HepG2 (cell line): ENCODE data around the gene TMX2. TPM values are rescaled to one million over a fixed set of nuclear protein-coding genes. Genes with fewer than 3 reads are reported as not detected.

Experiments used
- ATF3 ChIP-seq: sonication (generic); formaldehyde crosslinking; IDR thresholded peaks from 2 replicates; pipeline ENCODE4 v1.4.0; 2020; ENCODE audit warnings: missing genetic modification reagents
- CAMTA2 ChIP-seq: sonication (generic); formaldehyde crosslinking; IDR thresholded peaks from 2 replicates; pipeline ENCODE4 v1.4.0; 2020; ENCODE audit warnings: mild to moderate bottlenecking, missing genetic modification reagents, borderline replicate concordance
- CEBPG ChIP-seq: IDR thresholded peaks from 2 replicates; pipeline ENCODE4 v1.6.1; 2016
- CENPX ChIP-seq: sonication (generic); formaldehyde crosslinking; IDR thresholded peaks from 2 replicates; pipeline ENCODE4 v1.9.0; 2021; ENCODE audit warnings: mild to moderate bottlenecking, missing genetic modification reagents, moderate library complexity
- DMAP1 ChIP-seq: IDR thresholded peaks from 2 replicates; pipeline ENCODE4 v1.6.1; 2016
- EEA1 ChIP-seq: sonication (generic); formaldehyde crosslinking; IDR thresholded peaks from 2 replicates; pipeline ENCODE4 v1.5.1; 2020; ENCODE audit warnings: mild to moderate bottlenecking, missing genetic modification reagents, borderline replicate concordance
- KDM2A ChIP-seq: sonication (generic); formaldehyde crosslinking; IDR thresholded peaks from 2 replicates; pipeline ENCODE4 v1.4.0; 2020; ENCODE audit warnings: low read depth, missing genetic modification reagents, borderline replicate concordance
- KDM3A ChIP-seq: IDR thresholded peaks from 2 replicates; pipeline ENCODE4 v1.6.1; 2018; ENCODE audit warnings: low read depth, missing compliant biosample characterization
- ZBTB38 ChIP-seq: sonication (generic); formaldehyde crosslinking; IDR thresholded peaks from 2 replicates; pipeline ENCODE4 v1.5.1; 2020; ENCODE audit warnings: mild to moderate bottlenecking, missing genetic modification reagents
- ZNF263 ChIP-seq: sonication (generic); formaldehyde crosslinking; IDR thresholded peaks from 2 replicates; pipeline ENCODE4 v1.4.0; 2020; ENCODE audit warnings: missing genetic modification reagents
- ZNF337 ChIP-seq: sonication (generic); formaldehyde crosslinking; IDR thresholded peaks from 2 replicates; pipeline ENCODE4 v1.5.1; 2020; ENCODE audit warnings: missing genetic modification reagents, low read depth, mild to moderate bottlenecking, borderline replicate concordance
- ZNF558 ChIP-seq: sonication (generic); formaldehyde crosslinking; IDR thresholded peaks from 2 replicates; pipeline ENCODE4 v1.9.0; 2022; ENCODE audit warnings: mild to moderate bottlenecking, missing genetic modification reagents, borderline replicate concordance
- ZNF576 ChIP-seq: sonication (generic); formaldehyde crosslinking; IDR thresholded peaks from 2 replicates; pipeline ENCODE4 v1.4.0; 2020; ENCODE audit warnings: mild to moderate bottlenecking, missing genetic modification reagents
- ZNF737 ChIP-seq: sonication (generic); formaldehyde crosslinking; IDR thresholded peaks from 2 replicates; pipeline ENCODE4 v1.5.0; 2020; ENCODE audit warnings: missing genetic modification reagents, mild to moderate bottlenecking, borderline replicate concordance
- ZNF788 ChIP-seq: sonication (generic); formaldehyde crosslinking; IDR thresholded peaks from 2 replicates; pipeline ENCODE4 v1.5.0; 2020; ENCODE audit warnings: mild to moderate bottlenecking, missing genetic modification reagents, borderline replicate concordance
- ZSCAN9 ChIP-seq: IDR thresholded peaks from 2 replicates; pipeline ENCODE4 v1.6.1; 2016; ENCODE audit warnings: borderline replicate concordance
- polyA plus RNA-seq, 8 experiments: library from polyadenylated mRNA; depleted of rRNA in 3 of 8; stranded (reverse) in 7 of 8; unstranded in 1 of 8; fragments of >200 nt; fragmentation: Illumina TruSeq in 4 of 8; extraction: Trizol in 4 of 8; gene quantifications; 2 replicates each; pipeline versions ENCODE4 v1.2.1 to v1.2.3, GENCODE V29; 2011 to 2016; ENCODE audit warnings: low read depth in 4 of 8, missing spikeins in 1 of 8, mixed read lengths in 1 of 8; ENCODE audit not compliant: insufficient read depth in 1 of 8
- total RNA-seq, 5 experiments: library from RNA; depleted of rRNA; stranded (reverse); fragments of >200 nt; fragmentation: Illumina TruSeq; extraction: Trizol; gene quantifications; 2 replicates each; pipeline ENCODE4 v1.2.3, GENCODE V29; 2016; ENCODE audit warnings: low read depth in 1 of 5
- TF ChIP-seq, protein P1 (sequence below): sonication (generic); formaldehyde crosslinking; IDR thresholded peaks from 2 replicates; pipeline ENCODE4 v1.4.0; 2020; ENCODE audit warnings: missing genetic modification reagents, low read depth, mild to moderate bottlenecking, borderline replicate concordance
- TF ChIP-seq, protein P2 (sequence below): sonication (generic); formaldehyde crosslinking; IDR thresholded peaks from 2 replicates; pipeline ENCODE4 v1.8.1; 2022; ENCODE audit warnings: low read depth, mild to moderate bottlenecking, missing genetic modification reagents
- TF ChIP-seq, protein P3 (sequence below): sonication (generic); formaldehyde crosslinking; IDR thresholded peaks from 2 replicates; pipeline ENCODE4 v1.4.0; 2020; ENCODE audit warnings: mild to moderate bottlenecking, missing genetic modification reagents, borderline replicate concordance
- TF ChIP-seq, protein P4 (sequence below): sonication (generic); formaldehyde crosslinking; IDR thresholded peaks from 2 replicates; pipeline ENCODE4 v1.8.1; 2023; ENCODE audit warnings: mild to moderate bottlenecking, moderate library complexity, missing genetic modification reagents

The TMX2 gene
- total and polyA plus RNA-seq, 2 of the 13 experiments (the other 11 are each of a cell fraction or from before 2014, with no cell fraction given), result 84.5 to 129 TPM

DNA sequence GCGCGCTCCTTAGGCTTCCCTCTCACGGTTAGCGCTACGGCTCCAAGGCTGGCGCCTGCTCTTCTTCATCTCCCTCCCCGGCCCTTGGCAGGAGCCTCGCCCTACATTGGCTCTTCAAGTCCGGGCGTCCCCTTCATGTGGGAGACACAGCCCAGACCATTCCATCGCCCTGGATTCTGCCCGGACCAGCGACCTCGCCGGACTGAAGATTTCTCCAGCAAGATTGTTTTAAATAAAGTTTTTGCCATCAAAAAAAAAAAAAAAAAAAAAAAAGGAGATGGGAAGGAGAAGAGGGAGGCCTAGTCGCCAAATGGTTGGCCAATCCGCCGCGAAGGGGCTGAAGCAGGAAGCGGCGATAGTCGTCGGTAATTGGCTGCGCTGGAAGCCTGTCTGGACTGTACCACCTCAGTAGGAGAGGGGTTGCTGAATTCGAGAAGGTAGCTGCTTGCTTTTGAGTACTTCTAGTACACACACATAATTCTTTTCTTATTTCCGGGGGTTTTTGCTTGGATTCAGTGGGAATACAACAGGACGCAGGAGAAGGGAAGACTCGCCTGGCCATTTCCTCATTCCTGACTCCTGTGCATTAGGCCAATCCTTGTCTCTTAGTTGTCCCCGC, 45.2 kb upstream of the TMX2 start (continued):
- TF ChIP-seq CAMTA2 (CRISPR knock-in tag) (no peak), ZSCAN9 (CRISPR knock-in tag) (no peak), KDM2A (peak; percentile 25; the same call in 1 of the 2 replicates), ZNF788 (CRISPR knock-in tag) (0 out of 2 replicates have a peak, but pooled peaks have one; percentile 53), ZNF558 (CRISPR knock-in tag) (no peak), ZNF337 (no peak), CENPX (CRISPR knock-in tag) (no peak), ZNF263 (no peak; the same call in 1 of the 2 replicates), EEA1 (CRISPR knock-in tag) (no peak), ZBTB38 (no peak; the same call in 1 of the 2 replicates), KDM3A (CRISPR knock-in tag) (no peak), ZNF576 (CRISPR knock-in tag) (no peak), ZNF737 (CRISPR knock-in tag) (no peak), CEBPG (CRISPR knock-in tag) (peak; percentile 43), DMAP1 (CRISPR knock-in tag) (peak; percentile 74; the same call in 1 of the 2 replicates), ATF3 (no peak)
- TF ChIP-seq, protein P1, sequence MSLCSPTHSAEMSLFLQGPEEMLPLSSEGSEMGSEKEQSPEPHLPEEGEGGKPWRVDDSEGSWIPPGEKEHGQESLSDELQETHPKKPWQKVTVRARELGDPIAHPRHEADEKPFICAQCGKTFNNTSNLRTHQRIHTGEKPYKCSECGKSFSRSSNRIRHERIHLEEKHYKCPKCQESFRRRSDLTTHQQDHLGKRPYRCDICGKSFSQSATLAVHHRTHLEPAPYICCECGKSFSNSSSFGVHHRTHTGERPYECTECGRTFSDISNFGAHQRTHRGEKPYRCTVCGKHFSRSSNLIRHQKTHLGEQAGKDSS (CRISPR knock-in tag), result no peak
- TF ChIP-seq, protein P2, sequence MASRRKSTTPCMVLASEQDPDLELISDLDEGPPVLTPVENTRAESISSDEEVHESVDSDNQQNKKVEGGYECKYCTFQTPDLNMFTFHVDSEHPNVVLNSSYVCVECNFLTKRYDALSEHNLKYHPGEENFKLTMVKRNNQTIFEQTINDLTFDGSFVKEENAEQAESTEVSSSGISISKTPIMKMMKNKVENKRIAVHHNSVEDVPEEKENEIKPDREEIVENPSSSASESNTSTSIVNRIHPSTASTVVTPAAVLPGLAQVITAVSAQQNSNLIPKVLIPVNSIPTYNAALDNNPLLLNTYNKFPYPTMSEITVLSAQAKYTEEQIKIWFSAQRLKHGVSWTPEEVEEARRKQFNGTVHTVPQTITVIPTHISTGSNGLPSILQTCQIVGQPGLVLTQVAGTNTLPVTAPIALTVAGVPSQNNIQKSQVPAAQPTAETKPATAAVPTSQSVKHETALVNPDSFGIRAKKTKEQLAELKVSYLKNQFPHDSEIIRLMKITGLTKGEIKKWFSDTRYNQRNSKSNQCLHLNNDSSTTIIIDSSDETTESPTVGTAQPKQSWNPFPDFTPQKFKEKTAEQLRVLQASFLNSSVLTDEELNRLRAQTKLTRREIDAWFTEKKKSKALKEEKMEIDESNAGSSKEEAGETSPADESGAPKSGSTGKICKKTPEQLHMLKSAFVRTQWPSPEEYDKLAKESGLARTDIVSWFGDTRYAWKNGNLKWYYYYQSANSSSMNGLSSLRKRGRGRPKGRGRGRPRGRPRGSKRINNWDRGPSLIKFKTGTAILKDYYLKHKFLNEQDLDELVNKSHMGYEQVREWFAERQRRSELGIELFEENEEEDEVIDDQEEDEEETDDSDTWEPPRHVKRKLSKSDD (CRISPR knock-in tag), result no peak
- TF ChIP-seq, protein P3, sequence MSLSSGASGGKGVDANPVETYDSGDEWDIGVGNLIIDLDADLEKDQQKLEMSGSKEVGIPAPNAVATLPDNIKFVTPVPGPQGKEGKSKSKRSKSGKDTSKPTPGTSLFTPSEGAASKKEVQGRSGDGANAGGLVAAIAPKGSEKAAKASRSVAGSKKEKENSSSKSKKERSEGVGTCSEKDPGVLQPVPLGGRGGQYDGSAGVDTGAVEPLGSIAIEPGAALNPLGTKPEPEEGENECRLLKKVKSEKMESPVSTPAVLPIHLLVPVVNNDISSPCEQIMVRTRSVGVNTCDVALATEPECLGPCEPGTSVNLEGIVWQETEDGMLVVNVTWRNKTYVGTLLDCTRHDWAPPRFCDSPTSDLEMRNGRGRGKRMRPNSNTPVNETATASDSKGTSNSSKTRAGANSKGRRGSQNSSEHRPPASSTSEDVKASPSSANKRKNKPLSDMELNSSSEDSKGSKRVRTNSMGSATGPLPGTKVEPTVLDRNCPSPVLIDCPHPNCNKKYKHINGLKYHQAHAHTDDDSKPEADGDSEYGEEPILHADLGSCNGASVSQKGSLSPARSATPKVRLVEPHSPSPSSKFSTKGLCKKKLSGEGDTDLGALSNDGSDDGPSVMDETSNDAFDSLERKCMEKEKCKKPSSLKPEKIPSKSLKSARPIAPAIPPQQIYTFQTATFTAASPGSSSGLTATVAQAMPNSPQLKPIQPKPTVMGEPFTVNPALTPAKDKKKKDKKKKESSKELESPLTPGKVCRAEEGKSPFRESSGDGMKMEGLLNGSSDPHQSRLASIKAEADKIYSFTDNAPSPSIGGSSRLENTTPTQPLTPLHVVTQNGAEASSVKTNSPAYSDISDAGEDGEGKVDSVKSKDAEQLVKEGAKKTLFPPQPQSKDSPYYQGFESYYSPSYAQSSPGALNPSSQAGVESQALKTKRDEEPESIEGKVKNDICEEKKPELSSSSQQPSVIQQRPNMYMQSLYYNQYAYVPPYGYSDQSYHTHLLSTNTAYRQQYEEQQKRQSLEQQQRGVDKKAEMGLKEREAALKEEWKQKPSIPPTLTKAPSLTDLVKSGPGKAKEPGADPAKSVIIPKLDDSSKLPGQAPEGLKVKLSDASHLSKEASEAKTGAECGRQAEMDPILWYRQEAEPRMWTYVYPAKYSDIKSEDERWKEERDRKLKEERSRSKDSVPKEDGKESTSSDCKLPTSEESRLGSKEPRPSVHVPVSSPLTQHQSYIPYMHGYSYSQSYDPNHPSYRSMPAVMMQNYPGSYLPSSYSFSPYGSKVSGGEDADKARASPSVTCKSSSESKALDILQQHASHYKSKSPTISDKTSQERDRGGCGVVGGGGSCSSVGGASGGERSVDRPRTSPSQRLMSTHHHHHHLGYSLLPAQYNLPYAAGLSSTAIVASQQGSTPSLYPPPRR (CRISPR knock-in tag), result no peak
- TF ChIP-seq, protein P4, sequence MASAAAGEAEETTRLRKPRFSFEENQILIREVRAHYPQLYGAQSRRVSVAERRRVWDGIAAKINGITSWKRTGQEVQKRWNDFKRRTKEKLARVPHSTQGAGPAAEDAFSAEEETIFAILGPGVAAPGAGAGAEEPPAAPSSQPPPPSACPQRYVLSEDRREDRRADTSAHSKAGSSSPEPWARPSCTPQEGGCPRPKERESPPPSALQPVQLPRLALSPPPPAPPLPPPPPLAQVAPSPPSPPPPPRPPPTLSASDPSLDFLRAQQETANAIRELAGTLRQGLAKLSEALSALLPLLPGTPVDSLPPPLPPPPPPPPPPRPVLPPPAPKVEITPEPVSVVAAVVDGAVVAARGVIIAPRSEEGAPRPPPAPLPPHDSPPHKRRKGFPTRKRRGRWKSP (CRISPR knock-in tag), result peak; percentile 35; the same call in 1 of the 2 replicates
